Right lobe of liver (tissue), 4 donors: Measurements from ENCODE around the gene SNED1.

ENCODE experiments used
- CTCF ChIP-seq, 4 donors: fragments of 200-600 bp in 3 of 4; fragments of 450-650 bp in 1 of 4; IDR thresholded peaks; one replicate each; pipeline versions ENCODE4 v1.5.1 to v1.8.0; 2016 to 2022; ENCODE audit warnings: antibody characterized with exemption in 4 of 4, mild to moderate bottlenecking in 2 of 4
- POLR2A ChIP-seq: fragments of 450-650 bp; IDR thresholded peaks from one replicate; pipeline ENCODE4 v1.6.1; 2017; ENCODE audit warnings: antibody characterized with exemption, mild to moderate bottlenecking
- donor health status: DM: no; HTN: no; CAD: no.
- donor health status: DM: no; HTN: no; CAD: no.
- donor health status: DM: no; HTN: yes; CAD: no.

GRCh38 chr2:241129086-241129871 is 130.9 kb downstream of the SNED1 start:
- TF ChIP-seq CTCF (IDR thresholded peaks at IDR 0.05) (no peak), POLR2A (no peak)
